Regular cardiac myocyte (primary cell): ENCODE measurements around the gene SELENOH. TPM values are rescaled to one million over a fixed set of nuclear protein-coding genes. Genes with fewer than 3 reads are reported as not detected.

Experiments
- total RNA-seq: library from RNA; depleted of rRNA; stranded (reverse); fragments of >200 nt; gene quantifications from 2 replicates; pipeline ENCODE4 v1.2.3, GENCODE V29; 2014

The SELENOH gene
- total RNA-seq: 77.0 and 77.5 TPM in 2 replicates

DNA sequence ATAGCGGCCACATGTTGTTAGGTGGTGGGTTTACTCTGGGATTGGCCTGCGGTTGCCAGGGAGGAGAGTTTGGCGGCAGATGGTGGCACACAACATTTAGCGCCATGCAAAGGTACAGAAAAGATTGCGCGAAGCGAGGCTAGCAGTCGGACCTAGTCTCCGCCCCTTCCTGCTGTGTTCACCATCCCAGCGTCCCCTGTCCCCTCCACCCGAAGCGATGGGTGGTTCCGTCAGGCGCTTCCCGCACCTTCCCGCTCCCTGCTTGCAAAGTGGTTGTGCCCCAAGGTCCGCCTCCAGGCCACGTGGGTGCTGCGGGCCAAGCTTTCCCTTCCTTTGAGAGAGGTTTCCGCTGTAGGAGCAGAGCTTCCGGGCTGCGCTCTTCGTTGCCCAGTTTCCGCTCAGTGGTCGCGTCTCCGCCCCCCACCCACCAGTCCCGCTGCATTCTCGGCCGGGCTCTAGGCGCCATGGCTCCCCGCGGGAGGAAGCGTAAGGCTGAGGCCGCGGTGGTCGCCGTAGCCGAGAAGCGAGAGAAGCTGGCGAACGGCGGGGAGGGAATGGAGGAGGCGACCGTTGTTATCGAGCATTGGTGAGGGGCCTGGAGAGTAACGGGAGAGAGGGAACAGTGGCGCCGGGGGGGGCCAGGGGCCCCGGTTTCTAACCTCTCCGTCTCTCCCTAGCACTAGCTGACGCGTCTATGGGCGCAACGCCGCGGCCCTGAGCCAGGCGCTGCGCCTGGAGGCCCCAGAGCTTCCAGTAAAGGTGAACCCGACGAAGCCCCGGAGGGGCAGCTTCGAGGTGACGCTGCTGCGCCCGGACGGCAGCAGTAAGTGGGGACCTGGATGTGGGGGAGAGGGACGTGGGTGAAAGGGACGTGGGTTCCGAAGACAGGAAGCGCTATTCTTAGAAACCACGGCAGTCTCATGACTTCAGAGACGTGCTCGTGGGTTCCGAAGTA, at the start of gene SELENOH:
SELENOH (plus strand) TSS at position 360 of the 955 bp plus-strand sequence; CDS start at position 465, 105 bp downstream.

DNA sequence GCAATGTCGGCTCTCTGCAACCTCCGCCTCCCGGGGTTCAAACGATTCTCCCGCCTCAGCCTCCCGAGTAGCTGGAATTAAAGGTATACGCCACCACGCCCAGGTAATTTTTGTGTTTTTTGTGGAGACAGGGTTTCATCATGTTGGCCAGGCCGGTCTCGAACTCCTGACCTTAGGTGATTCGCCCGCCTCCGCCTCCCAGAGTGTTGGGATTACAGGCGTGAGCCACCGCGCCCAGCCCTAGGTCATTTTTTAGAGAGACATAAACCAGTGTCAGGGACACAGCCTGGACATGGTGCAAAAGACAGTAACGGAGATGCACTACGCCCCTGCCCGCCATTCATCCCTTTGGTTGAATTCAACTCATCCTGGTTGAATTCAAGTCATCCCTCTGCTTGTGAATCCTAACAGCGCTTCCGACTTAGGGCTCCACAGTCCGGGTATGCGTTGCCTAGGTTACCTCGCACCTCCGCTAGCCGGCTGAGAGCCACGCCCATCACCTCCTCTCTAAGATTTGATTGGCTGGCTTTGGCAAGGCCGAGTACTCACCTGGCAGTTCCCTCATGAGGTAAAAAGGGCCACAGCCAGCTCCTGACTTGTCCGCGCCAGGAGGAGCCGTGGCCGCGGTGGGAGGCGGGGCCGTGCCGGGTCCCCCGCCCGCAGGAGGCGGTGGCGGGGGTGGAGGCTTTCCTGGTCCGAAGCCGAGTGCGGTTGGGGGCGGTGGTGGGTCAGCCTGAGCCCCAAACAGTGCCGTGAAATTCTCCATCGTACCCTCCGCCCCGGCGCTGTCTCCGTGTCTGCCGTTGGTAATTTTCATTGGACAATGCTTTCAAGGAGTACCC, 29.7 kb upstream of the SELENOH start, which contains the start of gene MED19:
MED19 (minus strand) TSS at position 802 of the 842 bp plus-strand sequence; CDS start at position 766, 36 bp downstream.

DNA sequence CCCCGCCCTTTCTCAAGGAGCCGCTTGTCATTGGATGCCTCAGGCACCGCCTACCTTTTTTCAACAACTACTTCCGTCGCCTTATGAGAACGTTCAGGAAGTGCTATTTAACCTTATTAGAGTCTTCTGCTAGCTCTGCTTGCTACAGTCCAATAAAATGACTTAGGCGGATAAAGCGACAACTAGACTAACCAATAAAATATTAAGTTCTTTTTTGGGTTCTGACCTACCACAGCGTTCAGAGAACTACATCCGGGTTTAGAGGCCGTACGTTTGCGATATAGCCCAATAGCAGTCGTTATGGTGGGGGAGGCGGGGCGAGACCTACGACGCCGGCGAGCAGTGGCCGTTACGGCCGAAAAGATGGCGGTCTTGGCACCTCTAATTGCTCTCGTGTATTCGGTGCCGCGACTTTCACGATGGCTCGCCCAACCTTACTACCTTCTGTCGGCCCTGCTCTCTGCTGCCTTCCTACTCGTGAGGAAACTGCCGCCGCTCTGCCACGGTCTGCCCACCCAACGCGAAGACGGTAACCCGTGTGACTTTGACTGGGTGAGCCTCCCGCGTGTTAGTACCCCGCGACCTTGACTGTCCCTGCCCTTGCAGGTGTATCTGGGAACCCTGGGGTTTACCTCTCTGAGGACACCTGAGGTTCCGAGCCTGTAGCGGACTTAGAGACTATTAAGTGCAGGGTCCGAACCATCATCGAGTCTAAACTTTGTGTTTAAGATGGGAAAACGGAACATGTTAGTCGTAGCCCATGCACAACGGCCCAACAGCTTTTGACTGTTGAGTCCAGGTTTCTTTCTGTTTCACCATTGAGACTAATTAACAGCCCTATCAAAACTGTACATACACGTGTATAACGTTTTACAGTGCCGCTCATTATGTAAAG, 28.8 kb upstream of the SELENOH start, which contains the start of gene TMX2:
TMX2 (plus strand) TSS at position 338 of the 895 bp plus-strand sequence; CDS start at position 364, 26 bp downstream.

GRCh38 chr11:57751676-57752253, 10.5 kb downstream of the SELENOH start, which contains the start of gene BTBD18:
BTBD18 (minus strand) TSS chr11:57751819; CDS start chr11:57751188, 631 bp downstream.

DNA sequence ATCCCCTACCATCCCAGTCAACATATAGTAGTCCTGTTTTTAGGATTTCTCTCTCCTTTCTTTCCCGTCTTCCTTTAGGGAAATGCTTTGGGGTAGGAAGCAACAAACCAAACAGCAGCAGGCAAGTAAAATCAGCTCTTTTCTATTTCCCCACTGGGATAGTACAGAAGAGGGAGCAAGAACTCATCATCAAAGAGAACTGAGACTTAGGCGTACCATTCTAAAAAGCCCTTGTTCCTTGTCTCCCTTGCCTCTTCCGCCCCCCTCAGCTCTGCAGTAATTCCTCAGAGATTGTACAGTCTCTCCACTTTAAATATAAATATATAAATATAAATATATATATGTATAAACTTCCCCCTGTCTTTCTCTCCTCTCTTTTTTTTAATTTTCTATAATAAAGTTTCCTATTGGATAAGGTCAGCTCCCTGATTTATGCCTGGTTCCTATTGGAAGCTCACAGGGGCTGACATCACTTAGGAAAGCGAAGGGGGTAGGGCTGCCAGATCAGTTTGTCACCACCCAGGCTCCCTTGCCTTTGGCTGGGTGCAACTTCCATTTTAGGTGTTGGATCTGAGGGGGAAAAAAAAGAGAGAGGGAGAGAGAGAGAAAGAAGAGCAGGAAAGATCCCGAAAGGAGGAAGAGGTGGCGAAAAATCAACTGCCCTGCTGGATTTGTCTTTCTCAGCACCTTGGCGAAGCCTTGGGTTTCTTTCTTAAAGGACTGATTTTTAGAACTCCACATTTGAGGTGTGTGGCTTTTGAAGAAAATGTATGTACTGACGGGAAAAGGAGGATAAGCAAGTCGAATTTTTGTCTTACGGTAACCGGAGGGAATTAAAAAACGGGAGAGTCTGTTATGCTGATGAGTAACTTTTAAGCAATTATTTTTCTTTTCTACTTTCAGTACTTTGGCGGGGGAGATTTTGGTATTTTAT, 20.3 kb downstream of the SELENOH start, which contains the start of gene CTNND1:
CTNND1 (plus strand) TSS at position 502 of the 934 bp plus-strand sequence. CDS start 29,677 bp downstream, outside the sequence.

Other genes with a start within 250 kb of the SELENOH start
- 7.5 and 13.0 TPM in 2 replicates for gene SLC43A1, start 225.8 kb upstream of the SELENOH start, total RNA-seq
- 43.1 and 59.2 TPM in 2 replicates for gene TIMM10, start 210.7 kb upstream of the SELENOH start, total RNA-seq
- gene SMTNL1, start 203.9 kb upstream of the SELENOH start, total RNA-seq: not detected in 2 replicates
- gene UBE2L6, start 173.8 kb upstream of the SELENOH start, total RNA-seq: 32.0 and 40.9 TPM in 2 replicates
- 1.7 and 21.4 TPM in 2 replicates for gene SERPING1, start 143.8 kb upstream of the SELENOH start, total RNA-seq
- gene YPEL4, start 91.6 kb upstream of the SELENOH start, total RNA-seq: 2.8 TPM in 1 of 2 replicates, not detected in the other
- gene CLP1, start 83.7 kb upstream of the SELENOH start, total RNA-seq: 14.4 and 23.6 TPM in 2 replicates
- gene ZDHHC5, start 73.4 kb upstream of the SELENOH start, total RNA-seq: 29.9 and 50.4 TPM in 2 replicates
- gene MED19, start 29.3 kb upstream of the SELENOH start, total RNA-seq: 11.0 and 13.6 TPM in 2 replicates
- gene TMX2, start 28.9 kb upstream of the SELENOH start, total RNA-seq: 70.2 and 76.1 TPM in 2 replicates
- not detected in 2 replicates for gene BTBD18, start 10.3 kb downstream of the SELENOH start, total RNA-seq
- gene CTNND1, start 20.3 kb downstream of the SELENOH start, total RNA-seq: 96.1 and 104 TPM in 2 replicates